HG03342 (cell line): Measurements from ENCODE around the gene DUOXA2.
"Not testable (repeated sequence)": the region's sequence is repeated elsewhere in the genome, so short reads cannot be mapped to it uniquely, and the experiment has no call there.

Experiments
- ATAC-seq: cut with Tn5 transposase; IDR thresholded peaks from one replicate; pipeline ENCODE4 v1.9.1; 2021; ENCODE audit warnings: mild to moderate bottlenecking, moderate library complexity; ENCODE audit not compliant: unreplicated experiment

Gene DUOXA2

GRCh38 chr15:45134682-45135604 is 20.8 kb downstream of the DUOXA2 start:
- no peak for ATAC-seq

- ATAC-seq = not testable (repeated sequence)
Measured at GRCh38 chr15:45135705-45136377, 21.7 kb downstream of the DUOXA2 start.

- no peak for ATAC-seq
Measured at GRCh38 chr15:45136378-45136764, 22.2 kb downstream of the DUOXA2 start.

GRCh38 chr15:45137703-45138102 is 23.6 kb downstream of the DUOXA2 start:
- ATAC-seq = no peak

- no peak for ATAC-seq
Measured at GRCh38 chr15:45138814-45139765, 25.0 kb downstream of the DUOXA2 start.

- ATAC-seq = no peak
Measured at GRCh38 chr15:45139770-45140169, 25.6 kb downstream of the DUOXA2 start.

GRCh38 chr15:45140557-45141250 is 26.6 kb downstream of the DUOXA2 start:
- ATAC-seq = no peak

GRCh38 chr15:45141386-45141785 is 27.3 kb downstream of the DUOXA2 start:
- ATAC-seq = no peak

GRCh38 chr15:45143056-45143455 is 28.9 kb downstream of the DUOXA2 start:
- ATAC-seq = no peak

GRCh38 chr15:45143946-45144345 is 29.8 kb downstream of the DUOXA2 start:
- ATAC-seq = no peak

GRCh38 chr15:45144775-45145174 is 30.6 kb downstream of the DUOXA2 start:
- ATAC-seq = no peak

GRCh38 chr15:45146405-45146804 is 32.3 kb downstream of the DUOXA2 start:
- no peak for ATAC-seq

GRCh38 chr15:45147606-45148005 is 33.5 kb downstream of the DUOXA2 start:
- no peak for ATAC-seq

- no peak for ATAC-seq
Measured at GRCh38 chr15:45148076-45149059, 34.2 kb downstream of the DUOXA2 start.

- ATAC-seq = no peak
Measured at GRCh38 chr15:45149060-45149459, 34.9 kb downstream of the DUOXA2 start.

- ATAC-seq = no peak
Measured at GRCh38 chr15:45150481-45150880, 36.4 kb downstream of the DUOXA2 start.

- no peak for ATAC-seq
Measured at GRCh38 chr15:45150997-45151396, 36.9 kb downstream of the DUOXA2 start.

- ATAC-seq = no peak
Measured at GRCh38 chr15:45151998-45152828, 38.1 kb downstream of the DUOXA2 start.
